Trophoblast cell (in vitro differentiated cells and primary cell): ENCODE measurements around the gene TJP3.

ENCODE experiments used
- DNase-seq, 2 donors: peaks; one replicate each; pipeline ENCODE4 v3.0.0-alpha.2; 2016
- H2AFZ ChIP-seq: 2 replicates; pipeline ENCODE4 v1.6.1; 2013; ENCODE audit warnings: low read length, moderate library complexity, mild to moderate bottlenecking; ENCODE audit not compliant: insufficient read depth, poor library complexity
- H2AK5ac ChIP-seq: 2 replicates; pipeline ENCODE4 v1.6.1; 2013; ENCODE audit warnings: mild to moderate bottlenecking, low read length
- H2BK120ac ChIP-seq: 2 replicates; pipeline ENCODE4 v1.6.1; 2013; ENCODE audit warnings: low read length, mild to moderate bottlenecking, moderate library complexity; ENCODE audit not compliant: insufficient read depth, poor library complexity
- H2BK12ac ChIP-seq: 2 replicates; pipeline ENCODE4 v1.6.1; 2013; ENCODE audit warnings: mild to moderate bottlenecking, low read length, moderate library complexity
- H2BK5ac ChIP-seq: 2 replicates; pipeline ENCODE4 v1.6.1; 2013; ENCODE audit warnings: low read length, low read depth, moderate library complexity, mild to moderate bottlenecking; ENCODE audit not compliant: poor library complexity
- H3K14ac ChIP-seq: 2 replicates; pipeline ENCODE4 v1.6.1; 2013; ENCODE audit warnings: mild to moderate bottlenecking, low read length
- H3K18ac ChIP-seq: 2 replicates; pipeline ENCODE4 v1.6.1; 2013; ENCODE audit warnings: mild to moderate bottlenecking, low read length
- H3K23ac ChIP-seq: 2 replicates; pipeline ENCODE4 v1.6.1; 2013; ENCODE audit warnings: low read length
- H3K27ac ChIP-seq: 2 replicates; pipeline ENCODE4 v1.5.1; 2013; ENCODE audit warnings: low read depth, mild to moderate bottlenecking, inconsistent platforms, low read length, moderate library complexity
- H3K27me3 ChIP-seq: 2 replicates; pipeline ENCODE4 v1.6.1; 2013; ENCODE audit warnings: inconsistent platforms, mild to moderate bottlenecking, low read length, moderate library complexity; ENCODE audit not compliant: insufficient read depth
- H3K36me3 ChIP-seq, 2 experiments: 1 replicate in 1 of 2; 2 replicates in 1 of 2; pipeline ENCODE4 v1.6.1; 2013; ENCODE audit warnings: low read length in 2 of 2, mild to moderate bottlenecking in 2 of 2, moderate library complexity in 1 of 2; ENCODE audit not compliant: insufficient read depth in 2 of 2, control insufficient read depth in 1 of 2
- H3K4ac ChIP-seq: 2 replicates; pipeline ENCODE4 v1.6.1; 2013; ENCODE audit warnings: low read depth, mild to moderate bottlenecking, low read length, moderate library complexity
- H3K4me1 ChIP-seq, 2 experiments: 1 replicate in 1 of 2; 2 replicates in 1 of 2; pipeline ENCODE4 v1.6.1; 2013; ENCODE audit warnings: low read length in 2 of 2, mild to moderate bottlenecking in 2 of 2, moderate library complexity in 1 of 2; ENCODE audit not compliant: insufficient read depth in 2 of 2, control insufficient read depth in 1 of 2
- H3K4me2 ChIP-seq: 2 replicates; pipeline ENCODE4 v1.6.1; 2013; ENCODE audit warnings: inconsistent platforms, mild to moderate bottlenecking, low read length, moderate library complexity
- H3K4me3 ChIP-seq: 2 replicates; pipeline ENCODE4 v1.5.1; 2013; ENCODE audit warnings: mild to moderate bottlenecking, low read depth, low read length, inconsistent platforms
- H3K79me1 ChIP-seq: one replicate; pipeline ENCODE4 v1.6.1; 2013; ENCODE audit warnings: low read length
- H3K79me2 ChIP-seq: 2 replicates; pipeline ENCODE4 v1.6.1; 2013; ENCODE audit warnings: low read length, mild to moderate bottlenecking; ENCODE audit not compliant: control insufficient read depth, insufficient read depth, poor library complexity
- H3K9ac ChIP-seq: 2 replicates; pipeline ENCODE4 v1.6.1; 2013; ENCODE audit warnings: mild to moderate bottlenecking, low read length
- H3K9me3 ChIP-seq: 2 replicates; pipeline ENCODE4 v1.6.1; 2013; ENCODE audit warnings: low read depth, mild to moderate bottlenecking, control low read depth, inconsistent platforms, low read length; ENCODE audit not compliant: insufficient read depth
- H4K12ac ChIP-seq: 2 replicates; pipeline ENCODE4 v1.6.1; 2013; ENCODE audit warnings: low read depth, mild to moderate bottlenecking, low read length, moderate library complexity
- H4K8ac ChIP-seq: 2 replicates; pipeline ENCODE4 v1.6.1; 2013; ENCODE audit warnings: low read depth, mild to moderate bottlenecking, low read length, moderate library complexity
- H4K91ac ChIP-seq: one replicate; pipeline ENCODE4 v1.6.1; 2013; ENCODE audit warnings: low read depth, mild to moderate bottlenecking, low read length, moderate library complexity
- WGBS: extraction: QIAGEN DNeasy Blood & Tissue Kit; methylation state at CpG from one replicate; pipeline ENCODE4 v1.1.7; 2013; ENCODE audit warnings: missing lambda C conversion rate; ENCODE audit not compliant: insufficient read length, insufficient coverage; ENCODE audit errors: extremely low coverage; 5-methylcytosine and 5-hydroxymethylcytosine counted together

The TJP3 gene

GRCh38 chr19:3778899-3779723 lies 70.9 kb downstream of the TJP3 start:
- H4K91ac ChIP-seq: no peak overlapping the region
- peaks cover 3% of the 10 kb centered on the region for H3K27me3 ChIP-seq
- H3K18ac ChIP-seq: no peak overlapping the region
- H2BK5ac ChIP-seq: no peak overlapping the region
- no peak overlapping the region for H2BK12ac ChIP-seq
- no peaks in the 10 kb centered on the region for H3K4me1 ChIP-seq
- no peaks in the 10 kb centered on the region for H3K36me3 ChIP-seq
- H3K14ac ChIP-seq: no peak overlapping the region
- H3K23ac ChIP-seq: no peak overlapping the region
- no peak overlapping the region for H2BK120ac ChIP-seq
- no peak overlapping the region for H3K27ac ChIP-seq
- H2AFZ ChIP-seq: no peak overlapping the region
- DNase-seq: no peak
- no peaks in the 10 kb centered on the region for H3K79me1 ChIP-seq
- no peak overlapping the region for H3K4me3 ChIP-seq
- H3K4me2 ChIP-seq: no peak overlapping the region
- no peak overlapping the region for H3K4ac ChIP-seq
- no peak overlapping the region for H3K9ac ChIP-seq
- no peaks in the 10 kb centered on the region for H3K79me2 ChIP-seq
- H4K12ac ChIP-seq: no peak overlapping the region
- peaks cover 28% of the 10 kb centered on the region for H3K9me3 ChIP-seq
- WGBS: no CpG with 5 or more reads among the region's 44 CpGs
- H2AK5ac ChIP-seq: no peak overlapping the region
- no peak overlapping the region for H4K8ac ChIP-seq

- Histone ChIP-seq H3K79me2 (no peaks in the 10 kb centered on the region), H3K4me3 (no peak overlapping the region), H4K91ac (no peak overlapping the region), H3K27ac (no peak overlapping the region), H2BK12ac (no peak overlapping the region), H3K18ac (no peak overlapping the region), H2AFZ (no peak overlapping the region), H2BK120ac (no peak overlapping the region), H3K4ac (no peak overlapping the region), H3K4me1 (peaks cover 5% of the 10 kb centered on the region in 2 experiments), H3K36me3 (no peaks in the 10 kb centered on the region), H3K79me1 (no peaks in the 10 kb centered on the region), H4K12ac (no peak overlapping the region), H4K8ac (no peak overlapping the region), H3K4me2 (no peak overlapping the region), H2BK5ac (no peak overlapping the region), H3K9me3 (peaks cover 28% of the 10 kb centered on the region), H3K23ac (no peak overlapping the region), H3K9ac (no peak overlapping the region), H3K14ac (no peak overlapping the region), H3K27me3 (peaks cover 17% of the 10 kb centered on the region), H2AK5ac (no peak overlapping the region)
- no peak for DNase-seq
- WGBS: no CpG with 5 or more reads among the region's 9 CpGs
Observed at GRCh38 chr19:3780786-3781304, 72.7 kb downstream of the TJP3 start.

- DNase-seq: no peak
- H4K8ac ChIP-seq: no peak overlapping the region
- H2BK5ac ChIP-seq: no peak overlapping the region
- H3K23ac ChIP-seq: no peak overlapping the region
- H4K12ac ChIP-seq: no peak overlapping the region
- no peaks in the 10 kb centered on the region for H3K36me3 ChIP-seq
- H3K4me3 ChIP-seq: no peak overlapping the region
- no peak overlapping the region for H4K91ac ChIP-seq
- H3K4me2 ChIP-seq: no peak overlapping the region
- WGBS: no CpG with 5 or more reads among the region's 2 CpGs
- H3K18ac ChIP-seq: no peak overlapping the region
- H2BK12ac ChIP-seq: no peak overlapping the region
- no peaks in the 10 kb centered on the region for H3K79me1 ChIP-seq
- no peak overlapping the region for H2AFZ ChIP-seq
- H3K9me3 ChIP-seq: peaks cover 25% of the 10 kb centered on the region
- no peak overlapping the region for H3K27ac ChIP-seq
- H3K27me3 ChIP-seq: peaks cover 23% of the 10 kb centered on the region
- H3K14ac ChIP-seq: no peak overlapping the region
- H3K79me2 ChIP-seq: no peaks in the 10 kb centered on the region
- no peak overlapping the region for H3K4ac ChIP-seq
- H3K9ac ChIP-seq: no peak overlapping the region
- no peak overlapping the region for H2AK5ac ChIP-seq
- H2BK120ac ChIP-seq: no peak overlapping the region
- peaks cover 5% of the 10 kb centered on the region in 2 experiments for H3K4me1 ChIP-seq
Observed at GRCh38 chr19:3781603-3782002, 73.4 kb downstream of the TJP3 start.

- Histone ChIP-seq H3K4me3 (no peak overlapping the region), H3K18ac (no peak overlapping the region), H3K36me3 (no peaks in the 10 kb centered on the region), H3K4me2 (no peak overlapping the region), H3K79me1 (no peaks in the 10 kb centered on the region), H2AFZ (no peak overlapping the region), H3K14ac (no peak overlapping the region), H3K27ac (no peak overlapping the region), H4K8ac (no peak overlapping the region), H3K9ac (no peak overlapping the region), H3K23ac (no peak overlapping the region), H3K27me3 (peaks cover 25% of the 10 kb centered on the region), H4K12ac (no peak overlapping the region), H2BK120ac (no peak overlapping the region), H2AK5ac (no peak overlapping the region), H3K9me3 (peaks cover 24% of the 10 kb centered on the region), H3K4me1 (peaks cover 5% of the 10 kb centered on the region in 2 experiments), H4K91ac (no peak overlapping the region), H3K79me2 (no peaks in the 10 kb centered on the region), H3K4ac (no peak overlapping the region), H2BK5ac (no peak overlapping the region), H2BK12ac (no peak overlapping the region)
- no CpG with 5 or more reads among the region's 1 CpG for WGBS
- DNase-seq: no peak
Observed at GRCh38 chr19:3782330-3782729, 74.1 kb downstream of the TJP3 start.
